Trophoblast cell (in vitro differentiated cells and primary cell): ENCODE measurements around the gene SH3TC1.

Experiments
- DNase-seq, 2 donors: peaks; one replicate each; pipeline ENCODE4 v3.0.0-alpha.2; 2016
- H2AFZ ChIP-seq: 2 replicates; pipeline ENCODE4 v1.6.1; 2013; ENCODE audit warnings: low read length, moderate library complexity, mild to moderate bottlenecking; ENCODE audit not compliant: insufficient read depth, poor library complexity
- H2AK5ac ChIP-seq: 2 replicates; pipeline ENCODE4 v1.6.1; 2013; ENCODE audit warnings: mild to moderate bottlenecking, low read length
- H2BK120ac ChIP-seq: 2 replicates; pipeline ENCODE4 v1.6.1; 2013; ENCODE audit warnings: low read length, mild to moderate bottlenecking, moderate library complexity; ENCODE audit not compliant: insufficient read depth, poor library complexity
- H2BK12ac ChIP-seq: 2 replicates; pipeline ENCODE4 v1.6.1; 2013; ENCODE audit warnings: mild to moderate bottlenecking, low read length, moderate library complexity
- H2BK5ac ChIP-seq: 2 replicates; pipeline ENCODE4 v1.6.1; 2013; ENCODE audit warnings: low read length, low read depth, moderate library complexity, mild to moderate bottlenecking; ENCODE audit not compliant: poor library complexity
- H3K14ac ChIP-seq: 2 replicates; pipeline ENCODE4 v1.6.1; 2013; ENCODE audit warnings: mild to moderate bottlenecking, low read length
- H3K18ac ChIP-seq: 2 replicates; pipeline ENCODE4 v1.6.1; 2013; ENCODE audit warnings: mild to moderate bottlenecking, low read length
- H3K23ac ChIP-seq: 2 replicates; pipeline ENCODE4 v1.6.1; 2013; ENCODE audit warnings: low read length
- H3K27ac ChIP-seq: 2 replicates; pipeline ENCODE4 v1.5.1; 2013; ENCODE audit warnings: low read depth, mild to moderate bottlenecking, inconsistent platforms, low read length, moderate library complexity
- H3K27me3 ChIP-seq: 2 replicates; pipeline ENCODE4 v1.6.1; 2013; ENCODE audit warnings: inconsistent platforms, mild to moderate bottlenecking, low read length, moderate library complexity; ENCODE audit not compliant: insufficient read depth
- H3K36me3 ChIP-seq, 2 experiments: 1 replicate in 1 of 2; 2 replicates in 1 of 2; pipeline ENCODE4 v1.6.1; 2013; ENCODE audit warnings: low read length in 2 of 2, mild to moderate bottlenecking in 2 of 2, moderate library complexity in 1 of 2; ENCODE audit not compliant: insufficient read depth in 2 of 2, control insufficient read depth in 1 of 2
- H3K4ac ChIP-seq: 2 replicates; pipeline ENCODE4 v1.6.1; 2013; ENCODE audit warnings: low read depth, mild to moderate bottlenecking, low read length, moderate library complexity
- H3K4me1 ChIP-seq, 2 experiments: 1 replicate in 1 of 2; 2 replicates in 1 of 2; pipeline ENCODE4 v1.6.1; 2013; ENCODE audit warnings: low read length in 2 of 2, mild to moderate bottlenecking in 2 of 2, moderate library complexity in 1 of 2; ENCODE audit not compliant: insufficient read depth in 2 of 2, control insufficient read depth in 1 of 2
- H3K4me2 ChIP-seq: 2 replicates; pipeline ENCODE4 v1.6.1; 2013; ENCODE audit warnings: inconsistent platforms, mild to moderate bottlenecking, low read length, moderate library complexity
- H3K4me3 ChIP-seq: 2 replicates; pipeline ENCODE4 v1.5.1; 2013; ENCODE audit warnings: mild to moderate bottlenecking, low read depth, low read length, inconsistent platforms
- H3K79me1 ChIP-seq: one replicate; pipeline ENCODE4 v1.6.1; 2013; ENCODE audit warnings: low read length
- H3K79me2 ChIP-seq: 2 replicates; pipeline ENCODE4 v1.6.1; 2013; ENCODE audit warnings: low read length, mild to moderate bottlenecking; ENCODE audit not compliant: control insufficient read depth, insufficient read depth, poor library complexity
- H3K9ac ChIP-seq: 2 replicates; pipeline ENCODE4 v1.6.1; 2013; ENCODE audit warnings: mild to moderate bottlenecking, low read length
- H3K9me3 ChIP-seq: 2 replicates; pipeline ENCODE4 v1.6.1; 2013; ENCODE audit warnings: low read depth, mild to moderate bottlenecking, control low read depth, inconsistent platforms, low read length; ENCODE audit not compliant: insufficient read depth
- H4K12ac ChIP-seq: 2 replicates; pipeline ENCODE4 v1.6.1; 2013; ENCODE audit warnings: low read depth, mild to moderate bottlenecking, low read length, moderate library complexity
- H4K8ac ChIP-seq: 2 replicates; pipeline ENCODE4 v1.6.1; 2013; ENCODE audit warnings: low read depth, mild to moderate bottlenecking, low read length, moderate library complexity
- H4K91ac ChIP-seq: one replicate; pipeline ENCODE4 v1.6.1; 2013; ENCODE audit warnings: low read depth, mild to moderate bottlenecking, low read length, moderate library complexity
- WGBS: extraction: QIAGEN DNeasy Blood & Tissue Kit; methylation state at CpG from one replicate; pipeline ENCODE4 v1.1.7; 2013; ENCODE audit warnings: missing lambda C conversion rate; ENCODE audit not compliant: insufficient read length, insufficient coverage; ENCODE audit errors: extremely low coverage; 5-methylcytosine and 5-hydroxymethylcytosine counted together

Gene SH3TC1

DNA sequence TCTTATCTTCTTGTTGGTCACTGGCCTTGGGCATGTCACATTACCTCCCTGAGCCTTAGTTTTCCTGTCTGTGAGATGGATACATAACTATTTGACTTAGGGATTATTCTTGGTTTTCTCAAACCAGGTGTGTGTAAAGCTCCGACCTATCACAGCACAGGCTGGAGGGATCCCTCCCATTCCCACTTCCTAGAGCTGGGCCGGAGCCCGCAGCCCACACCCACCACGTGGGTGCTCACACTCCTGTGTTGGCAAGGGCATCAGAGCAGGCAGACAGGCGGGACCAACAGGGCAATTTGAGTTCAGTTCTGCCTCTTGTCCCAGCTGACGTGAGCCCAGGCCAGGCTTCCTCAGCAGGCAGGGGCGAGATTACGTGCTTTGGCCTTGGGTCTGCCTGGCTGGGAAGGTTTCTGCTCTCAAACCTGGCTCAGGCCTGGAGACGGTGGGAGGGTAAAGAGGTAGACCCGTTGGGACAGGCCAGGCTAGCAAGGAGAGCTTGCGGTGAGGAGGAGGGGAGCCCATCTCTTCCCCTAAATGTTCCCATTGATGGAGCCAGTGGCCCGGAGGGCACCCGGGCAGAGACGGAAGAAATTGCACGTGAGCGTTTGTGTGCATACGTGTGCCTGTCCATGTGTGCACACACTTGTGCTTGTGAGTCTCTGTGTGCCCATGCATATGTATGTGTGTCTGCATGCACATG, 734 bp upstream of the SH3TC1 start:
- Histone ChIP-seq H3K27me3 (no peaks in the 10 kb centered on the region), H3K23ac (no peak overlapping the region), H3K79me2 (peaks cover 15% of the 10 kb centered on the region), H4K91ac (peak overlapping the region; percentile 91), H3K27ac (peak overlapping the region; percentile 1), H3K18ac (peak overlapping the region; percentile 50), H3K4me2 (peak overlapping the region; percentile 2), H3K14ac (peak overlapping the region; percentile 80), H2BK12ac (peak overlapping the region; percentile 79), H3K9me3 (peaks cover 3% of the 10 kb centered on the region), H2BK120ac (peak overlapping the region; percentile 74), H2AFZ (peak overlapping the region; percentile 21), H4K12ac (peak overlapping the region; percentile 22), H3K4me3 (peak overlapping the region; percentile 45), H3K36me3 (no peaks in the 10 kb centered on the region), H3K79me1 (peaks cover 47% of the 10 kb centered on the region), H2BK5ac (peak overlapping the region; percentile 78), H3K4ac (peak overlapping the region; percentile 37), H3K4me1 (peaks cover 51 to 57% of the 10 kb centered on the region in 2 experiments), H2AK5ac (peak overlapping the region; percentile 81), H3K9ac (no peak overlapping the region), H4K8ac (peak overlapping the region; percentile 71)
- no CpG with 5 or more reads among the region's 17 CpGs for WGBS
- DNase-seq, result peak; percentile 61 to 87

DNA sequence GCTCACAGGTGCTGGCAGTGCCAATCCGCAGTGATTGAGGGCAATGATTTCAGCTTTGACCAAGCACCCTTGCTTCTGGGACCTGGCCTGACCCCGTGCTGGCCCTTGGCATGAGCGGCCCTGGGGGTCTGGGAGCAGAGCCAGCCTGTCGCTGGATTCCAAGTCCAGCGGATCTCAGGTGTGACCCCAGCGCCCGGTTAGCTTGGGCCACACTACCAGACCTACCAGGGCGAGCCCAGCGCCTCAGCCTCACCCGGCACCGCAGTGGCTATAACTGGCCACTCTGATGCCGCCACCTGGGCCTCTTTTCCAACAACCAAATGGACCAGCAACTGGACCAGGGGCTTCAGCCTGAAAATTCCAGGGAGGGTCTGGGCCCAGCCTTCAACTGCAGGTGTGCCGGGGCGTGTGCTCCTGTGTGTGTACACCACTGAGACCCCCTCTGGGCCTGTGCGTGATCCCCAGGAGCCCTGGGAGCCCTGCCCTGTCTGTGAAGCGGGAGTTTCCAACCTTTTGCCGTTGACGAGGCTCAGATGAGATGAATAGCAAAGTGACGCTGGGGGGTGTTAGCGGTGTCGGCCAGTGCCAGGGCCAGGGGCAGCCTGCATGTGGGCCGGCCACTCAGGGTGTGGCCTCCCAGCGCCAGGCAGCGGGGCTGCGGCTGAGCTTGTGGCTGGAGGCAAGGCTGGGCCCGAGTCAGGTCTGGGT, 658 bp downstream of the SH3TC1 start:
- peak overlapping the region; percentile 97 for H4K91ac ChIP-seq

DNA sequence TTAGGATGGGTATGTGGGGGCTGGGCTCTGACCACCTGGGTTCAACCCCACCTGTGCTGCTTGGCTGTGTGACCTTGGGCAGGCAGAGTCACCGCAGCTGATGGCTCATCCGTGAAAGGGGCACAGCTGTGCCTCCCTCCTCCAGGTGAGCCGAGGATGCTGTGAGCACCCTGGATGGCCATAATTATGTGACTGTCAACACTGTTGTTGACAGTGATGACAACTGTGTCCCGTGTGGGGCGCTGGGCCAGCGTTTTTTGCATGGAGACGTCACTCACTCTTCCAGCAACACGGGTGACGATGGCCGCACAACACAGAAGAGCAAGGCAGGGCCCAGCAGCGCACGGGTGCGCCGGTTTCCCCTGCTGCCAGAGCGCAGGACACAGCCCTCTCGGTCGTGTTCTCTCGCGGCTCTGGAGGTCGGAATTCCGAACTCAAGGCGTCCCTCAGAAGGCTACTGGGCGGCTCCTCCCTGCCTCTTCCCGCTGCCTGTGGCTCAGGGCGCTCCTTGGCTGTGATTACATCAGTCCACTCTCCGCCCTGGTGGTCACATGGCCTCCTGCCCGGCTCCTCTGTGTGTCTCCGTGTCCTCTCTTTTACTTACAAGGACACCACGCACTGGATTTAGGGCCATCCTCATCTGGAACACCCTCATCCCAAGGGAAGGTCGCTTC, 1.3 kb downstream of the SH3TC1 start:
- no peak overlapping the region for H3K23ac ChIP-seq
- peaks cover 15% of the 10 kb centered on the region for H3K79me2 ChIP-seq
- WGBS, result no CpG with 5 or more reads among the region's 30 CpGs
- peak overlapping the region; percentile 16 for H3K27ac ChIP-seq
- peak overlapping the region; percentile 9 for H4K12ac ChIP-seq
- DNase-seq, result peak; percentile 67 to 78
- H3K4me3 ChIP-seq, result no peak overlapping the region
- H4K91ac ChIP-seq, result peak overlapping the region; percentile 97
- peak overlapping the region; percentile 42 for H2AFZ ChIP-seq
- H2AK5ac ChIP-seq, result peak overlapping the region; percentile 95
- peak overlapping the region; percentile 51 for H3K14ac ChIP-seq
- H3K79me1 ChIP-seq, result peaks cover 36% of the 10 kb centered on the region
- peak overlapping the region; percentile 4 for H3K4ac ChIP-seq
- peaks cover 0 to 2% of the 10 kb centered on the region in 2 experiments for H3K36me3 ChIP-seq
- peak overlapping the region; percentile 52 for H4K8ac ChIP-seq
- H2BK12ac ChIP-seq, result peak overlapping the region; percentile 96
- H3K27me3 ChIP-seq, result no peaks in the 10 kb centered on the region
- H2BK120ac ChIP-seq, result peak overlapping the region; percentile 98
- H2BK5ac ChIP-seq, result peak overlapping the region; percentile 59
- peaks cover 3% of the 10 kb centered on the region for H3K9me3 ChIP-seq
- H3K18ac ChIP-seq, result peak overlapping the region; percentile 80
- no peak overlapping the region for H3K9ac ChIP-seq
- H3K4me2 ChIP-seq, result no peak overlapping the region
- peaks cover 40 to 44% of the 10 kb centered on the region in 2 experiments for H3K4me1 ChIP-seq

More for the DNA sequence above, 658 bp downstream of the SH3TC1 start:
- H2AK5ac ChIP-seq, result peak overlapping the region; percentile 95
- peaks cover 39 to 44% of the 10 kb centered on the region in 2 experiments for H3K4me1 ChIP-seq
- H4K8ac ChIP-seq, result peak overlapping the region; percentile 52
- H3K36me3 ChIP-seq, result no peaks in the 10 kb centered on the region
- peak overlapping the region; percentile 48 for H2AFZ ChIP-seq
- peak overlapping the region; percentile 60 for H3K27ac ChIP-seq
- whole genome bisulfite sequencing, result no CpG with 5 or more reads among the region's 26 CpGs
- no peak overlapping the region for H3K9ac ChIP-seq
- peaks cover 3% of the 10 kb centered on the region for H3K9me3 ChIP-seq
- H2BK120ac ChIP-seq, result peak overlapping the region; percentile 98
- H3K27me3 ChIP-seq, result no peaks in the 10 kb centered on the region
- peak overlapping the region; percentile 59 for H2BK5ac ChIP-seq
- H4K12ac ChIP-seq, result peak overlapping the region; percentile 54
- H3K79me1 ChIP-seq, result peaks cover 38% of the 10 kb centered on the region
- H3K4ac ChIP-seq, result peak overlapping the region; percentile 37
- peak overlapping the region; percentile 96 for H2BK12ac ChIP-seq
- peak overlapping the region; percentile 24 for H3K4me2 ChIP-seq
- H3K23ac ChIP-seq, result no peak overlapping the region
- H3K79me2 ChIP-seq, result peaks cover 15% of the 10 kb centered on the region
- H3K14ac ChIP-seq, result peak overlapping the region; percentile 51
- H3K18ac ChIP-seq, result peak overlapping the region; percentile 80
- no peak overlapping the region for H3K4me3 ChIP-seq
- peak in 1 of 2 donors; percentile 40 for DNase-seq

DNA sequence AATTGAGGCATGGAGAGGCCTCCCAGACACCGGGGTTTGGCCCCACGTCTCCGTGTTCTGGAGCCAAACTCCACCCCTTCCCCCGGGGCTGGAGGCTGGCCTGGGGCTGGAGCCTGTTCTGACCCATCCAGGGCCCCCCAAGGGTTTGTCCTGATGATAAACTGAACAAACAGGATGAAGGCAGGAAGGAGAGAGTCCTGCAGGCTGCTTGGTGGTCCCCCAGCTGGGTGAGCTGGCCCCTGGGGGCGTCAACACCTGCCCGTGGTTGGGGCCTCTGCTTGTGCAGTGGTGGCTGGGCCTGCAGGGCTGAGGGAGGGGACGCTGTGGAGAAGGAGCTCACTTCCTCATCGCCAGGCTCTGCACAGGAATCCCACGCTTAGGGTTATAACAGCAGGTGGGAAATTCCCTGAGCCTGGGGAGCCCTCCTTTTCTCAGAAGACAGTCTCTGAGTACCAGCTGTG, 2.3 kb downstream of the SH3TC1 start:
- Histone ChIP-seq H4K8ac (no peak overlapping the region), H3K9ac (no peak overlapping the region), H2BK120ac (peak overlapping the region; percentile 11), H3K36me3 (peaks cover 0 to 2% of the 10 kb centered on the region in 2 experiments), H3K27ac (no peak overlapping the region), H3K18ac (peak overlapping the region; percentile 11), H3K79me1 (peaks cover 33% of the 10 kb centered on the region), H4K12ac (no peak overlapping the region), H3K4me2 (no peak overlapping the region), H3K23ac (no peak overlapping the region), H3K4ac (no peak overlapping the region), H3K27me3 (no peaks in the 10 kb centered on the region), H2AK5ac (no peak overlapping the region), H3K9me3 (peaks cover 4% of the 10 kb centered on the region), H3K79me2 (peaks cover 15% of the 10 kb centered on the region), H3K4me1 (peaks cover 43 to 51% of the 10 kb centered on the region in 2 experiments), H3K4me3 (no peak overlapping the region), H2BK5ac (no peak overlapping the region), H2BK12ac (no peak overlapping the region), H2AFZ (no peak overlapping the region), H3K14ac (no peak overlapping the region), H4K91ac (peak overlapping the region; percentile 16)
- no peak for DNase-seq
- no CpG with 5 or more reads among the region's 9 CpGs for WGBS
